ENCODE measurements around the gene FGF1.
"Not testable (repeated sequence)": the region's sequence is repeated elsewhere in the genome, so short reads cannot be mapped to it uniquely, and the experiment has no call there.

The FGF1 gene

GRCh38 chr5:142668336-142668735 lies 17.6 kb downstream of the FGF1 start:
- DNase-seq (ENCODE audit: low read depth) = no peak

- no peak for DNase-seq (ENCODE audit: low read depth)
These were observed 18.1 kb downstream of the FGF1 start for GRCh38 chr5:142667831-142668230.

GRCh38 chr5:142664636-142665035 lies 21.3 kb downstream of the FGF1 start:
- no peak for DNase-seq (ENCODE audit: low read depth)

- no peak for DNase-seq (ENCODE audit: low read depth)
These were observed 21.8 kb downstream of the FGF1 start for GRCh38 chr5:142664067-142664466.

GRCh38 chr5:142663246-142663645 lies 22.6 kb downstream of the FGF1 start:
- DNase-seq (ENCODE audit: low read depth) = no peak

GRCh38 chr5:142661957-142662356 lies 23.9 kb downstream of the FGF1 start:
- no peak for DNase-seq (ENCODE audit: low read depth)

GRCh38 chr5:142661143-142661542 lies 24.7 kb downstream of the FGF1 start:
- no peak for DNase-seq (ENCODE audit: low read depth)

- no peak for DNase-seq (ENCODE audit: low read depth)
These were observed 25.2 kb downstream of the FGF1 start for GRCh38 chr5:142660731-142661130.

- DNase-seq (ENCODE audit: low read depth) = no peak
These were observed 25.7 kb downstream of the FGF1 start for GRCh38 chr5:142660196-142660595.

- DNase-seq (ENCODE audit: low read depth) = no peak
These were observed 26.5 kb downstream of the FGF1 start for GRCh38 chr5:142659405-142659804.

- no peak for DNase-seq (ENCODE audit: low read depth)
These were observed 27.6 kb downstream of the FGF1 start for GRCh38 chr5:142658278-142658677.

GRCh38 chr5:142657446-142657845 lies 28.4 kb downstream of the FGF1 start:
- no peak for DNase-seq (ENCODE audit: low read depth)

GRCh38 chr5:142655339-142656267 lies 30.3 kb downstream of the FGF1 start:
- peak; percentile 61 for DNase-seq (ENCODE audit: low read depth)

- DNase-seq (ENCODE audit: low read depth) = no peak
These were observed 31.3 kb downstream of the FGF1 start for GRCh38 chr5:142654578-142655058.

- DNase-seq (ENCODE audit: low read depth) = no peak
These were observed 32.6 kb downstream of the FGF1 start for GRCh38 chr5:142653321-142653720.

GRCh38 chr5:142652563-142652962 lies 33.3 kb downstream of the FGF1 start:
- DNase-seq (ENCODE audit: low read depth) = no peak

- no peak for DNase-seq (ENCODE audit: low read depth)
These were observed 35.0 kb downstream of the FGF1 start for GRCh38 chr5:142650881-142651280.

- DNase-seq (ENCODE audit: low read depth) = no peak
These were observed 35.8 kb downstream of the FGF1 start for GRCh38 chr5:142650060-142650459.

GRCh38 chr5:142648108-142648507 lies 37.8 kb downstream of the FGF1 start:
- DNase-seq (ENCODE audit: low read depth) = not testable (repeated sequence)

GRCh38 chr5:142645456-142645855 lies 40.4 kb downstream of the FGF1 start:
- no peak for DNase-seq (ENCODE audit: low read depth)

GRCh38 chr5:142644640-142645361 lies 41.1 kb downstream of the FGF1 start:
- DNase-seq (ENCODE audit: low read depth) = no peak

- DNase-seq (ENCODE audit: low read depth) = no peak
These were observed 41.8 kb downstream of the FGF1 start for GRCh38 chr5:142644127-142644526.

- no peak for DNase-seq (ENCODE audit: low read depth)
These were observed 42.3 kb downstream of the FGF1 start for GRCh38 chr5:142643634-142644033.
